Neural crest cell (in vitro differentiated cells): ENCODE measurements around the gene DAPK1. TPM values are rescaled to one million over a fixed set of nuclear protein-coding genes. Genes with fewer than 3 reads are reported as not detected.
A peak's percentile ranks its signal among the peaks of the same experiment; 100 is the strongest.

Experiments
- DNase-seq: peaks from one replicate; pipeline ENCODE4 v3.0.0; 2021; ENCODE audit warnings: low read depth, mixed read lengths, low spot score
- H3K27ac Mint-ChIP-seq: one replicate; pipeline ENCODE4 v1.8.0; 2021; ENCODE audit warnings: mild to moderate bottlenecking, mixed read lengths; ENCODE audit not compliant: unreplicated experiment
- H3K27me3 Mint-ChIP-seq: 2 replicates; pipeline ENCODE4 v1.8.0; 2021; ENCODE audit warnings: low read depth, mild to moderate bottlenecking, mixed read lengths
- H3K36me3 Mint-ChIP-seq: 2 replicates; pipeline ENCODE4 v1.8.0; 2021; ENCODE audit warnings: low read depth, mild to moderate bottlenecking, mixed read lengths
- H3K4me1 Mint-ChIP-seq: 2 replicates; pipeline ENCODE4 v1.8.0; 2021; ENCODE audit warnings: mixed read lengths
- H3K4me3 Mint-ChIP-seq: one replicate; pipeline ENCODE4 v1.8.0; 2021; ENCODE audit warnings: mild to moderate bottlenecking, mixed read lengths
- H3K9me3 Mint-ChIP-seq: 2 replicates; pipeline ENCODE4 v1.8.0; 2021; ENCODE audit warnings: mixed read lengths
- CTCF ChIP-seq: fragments of 200-600 bp; sonication (generic); conservative IDR thresholded peaks from 2 replicates; pipeline ENCODE4 v1.5.0; 2021; ENCODE audit warnings: antibody characterized with exemption, mild to moderate bottlenecking
- total RNA-seq: library from RNA; stranded (reverse); gene quantifications from 2 replicates; pipeline ENCODE4 v1.2.1, GENCODE V29; 2021

Gene DAPK1
- total RNA-seq, 1 donor from 2014 or later: 62.7 TPM

- Mint-ChIP-seq H3K4me3 (no peak overlapping the region), H3K9me3 (peaks cover 2% of the 10 kb centered on the region), H3K27me3 (no peaks in the 10 kb centered on the region), H3K4me1 (no peaks in the 10 kb centered on the region), H3K36me3 (peaks cover 23% of the 10 kb centered on the region), H3K27ac (no peak overlapping the region)
- no peak for DNase-seq
- no peak for TF ChIP-seq CTCF
Observed at GRCh38 chr9:87671925-87672324, 174.3 kb downstream of the DAPK1 start.

GRCh38 chr9:87672586-87672985 is 174.9 kb downstream of the DAPK1 start:
- no peak for TF ChIP-seq CTCF
- no peaks in the 10 kb centered on the region for H3K27me3 Mint-ChIP-seq
- no peak for DNase-seq
- H3K4me3 Mint-ChIP-seq: no peak overlapping the region
- no peak overlapping the region for H3K27ac Mint-ChIP-seq
- no peaks in the 10 kb centered on the region for H3K4me1 Mint-ChIP-seq
- peaks cover 18% of the 10 kb centered on the region for H3K36me3 Mint-ChIP-seq
- peaks cover 2% of the 10 kb centered on the region for H3K9me3 Mint-ChIP-seq

- DNase-seq: no peak
- Mint-ChIP-seq H3K27me3 (no peaks in the 10 kb centered on the region), H3K36me3 (peaks cover 8% of the 10 kb centered on the region), H3K4me1 (peaks cover under 1% of the 10 kb centered on the region), H3K4me3 (no peak overlapping the region), H3K9me3 (peaks cover 2% of the 10 kb centered on the region), H3K27ac (peak overlapping the region; percentile 58)
- TF ChIP-seq CTCF: no peak
Observed at GRCh38 chr9:87673446-87674120, 175.9 kb downstream of the DAPK1 start.

- DNase-seq: no peak
- Mint-ChIP-seq H3K4me3 (no peak overlapping the region), H3K27ac (no peak overlapping the region), H3K9me3 (no peaks in the 10 kb centered on the region), H3K27me3 (no peaks in the 10 kb centered on the region), H3K36me3 (peaks cover 4% of the 10 kb centered on the region), H3K4me1 (peaks cover 4% of the 10 kb centered on the region)
- no peak for TF ChIP-seq CTCF
Observed at GRCh38 chr9:87674565-87675299, 177.1 kb downstream of the DAPK1 start.

GRCh38 chr9:87675906-87676515 is 178.3 kb downstream of the DAPK1 start:
- no peak for TF ChIP-seq CTCF
- Mint-ChIP-seq H3K4me3 (no peak overlapping the region), H3K27ac (no peak overlapping the region)

More at GRCh38 chr9:87675906-87676515, 178.3 kb downstream of the DAPK1 start:
- no peak for DNase-seq
- Mint-ChIP-seq H3K9me3 (no peaks in the 10 kb centered on the region), H3K27me3 (no peaks in the 10 kb centered on the region), H3K4me1 (peaks cover 4% of the 10 kb centered on the region), H3K36me3 (peaks cover 4% of the 10 kb centered on the region)
